PFSK-1 (cell line): ENCODE measurements around the gene ARHGAP15.

Experiments used
- FOXP2 ChIP-seq: optimal IDR thresholded peaks from 2 replicates; pipeline ENCODE3; 2011; ENCODE audit warnings: borderline replicate concordance, control low read depth, inconsistent platforms; ENCODE audit not compliant: insufficient read depth; ENCODE audit errors: extremely low read length, extremely low read depth
- POLR2AphosphoS5 ChIP-seq: IDR thresholded peaks from 2 replicates; pipeline ENCODE4 v1.6.1; 2012; ENCODE audit warnings: low read depth, mild to moderate bottlenecking, control low read depth, low read length, moderate library complexity
- REST ChIP-seq, 2 experiments: IDR thresholded peaks; 2 replicates each; pipeline versions ENCODE4 v1.6.1 to v1.8.0; 2011 to 2012; ENCODE audit warnings: low read depth in 2 of 2, low read length in 2 of 2, control low read depth in 1 of 2, inconsistent platforms in 1 of 2, mild to moderate bottlenecking in 1 of 2, moderate library complexity in 1 of 2; ENCODE audit not compliant: insufficient read depth in 1 of 2
- SIN3A ChIP-seq: IDR thresholded peaks from 2 replicates; pipeline ENCODE4 v1.6.1; 2012; ENCODE audit warnings: mild to moderate bottlenecking, low read length, moderate library complexity, borderline replicate concordance; ENCODE audit not compliant: insufficient read depth
- TAF1 ChIP-seq: IDR thresholded peaks from 2 replicates; pipeline ENCODE4 v1.6.1; 2012; ENCODE audit warnings: low read length, control low read depth, borderline replicate concordance; ENCODE audit not compliant: insufficient read depth

- TF ChIP-seq POLR2AphosphoS5 (no peak), REST (IDR thresholded peaks at IDR 0.05; ENCODE audit: insufficient read depth in 1 of 2, low read depth in 2 of 2, low read length in 2 of 2) (no peak), TAF1 (no peak), SIN3A (no peak), FOXP2 (no peak)
These were observed 470.9 kb downstream of the ARHGAP15 start for GRCh38 chr2:143600116-143600515.
